Stimulated activated CD4-positive, alpha-beta T cell treated with anti-CD3 and anti-CD28 coated beads, Interleukin-4, amount 100 ng/mL, for 4 hours (primary cell): ENCODE measurements around the gene MESD.

Experiments
- DNase-seq, 2 experiments: peaks; one replicate each; pipeline ENCODE4 v3.0.0-alpha.2; 2020

MESD gene

GRCh38 chr15:80932513-80932815, 57.2 kb downstream of the MESD start:
- DNase-seq = no peak

DNA sequence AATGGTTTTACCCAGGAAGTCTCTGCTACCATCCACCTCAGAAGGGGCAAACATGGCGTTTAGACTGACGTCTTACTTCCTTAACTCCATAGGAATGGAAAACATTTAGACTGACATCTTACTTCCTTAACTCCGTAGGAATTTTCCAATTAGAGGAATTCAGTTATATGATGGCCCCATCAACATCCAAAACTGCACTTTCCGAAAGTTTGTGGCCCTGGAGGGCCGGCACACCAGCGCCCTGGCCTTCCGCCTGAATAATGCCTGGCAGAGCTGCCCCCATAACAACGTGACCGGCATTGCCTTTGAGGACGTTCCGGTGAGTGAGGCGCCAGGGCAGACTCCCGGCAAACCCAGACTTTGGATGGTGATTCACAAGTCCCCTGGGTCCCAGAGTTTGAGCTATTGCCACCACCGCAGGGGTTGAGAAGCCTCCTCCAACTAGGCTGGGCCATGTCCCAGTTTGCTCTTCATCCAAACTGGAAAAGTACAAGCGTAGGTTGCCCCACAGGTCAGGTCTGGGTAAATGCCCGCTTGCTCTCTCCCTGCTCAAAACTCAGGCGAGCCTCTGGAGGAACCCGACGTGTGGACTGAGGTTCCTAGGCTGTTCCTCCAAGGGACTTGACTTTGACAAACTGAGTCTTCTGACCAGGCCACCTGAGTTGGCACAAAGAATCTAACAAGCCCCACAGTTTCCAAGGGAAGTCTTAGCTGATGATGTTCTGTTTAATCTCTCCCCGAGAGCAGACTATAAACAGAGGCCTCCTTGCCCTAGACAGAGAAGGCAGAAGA, 57.7 kb downstream of the MESD start:
- DNase-seq = no peak

DNA sequence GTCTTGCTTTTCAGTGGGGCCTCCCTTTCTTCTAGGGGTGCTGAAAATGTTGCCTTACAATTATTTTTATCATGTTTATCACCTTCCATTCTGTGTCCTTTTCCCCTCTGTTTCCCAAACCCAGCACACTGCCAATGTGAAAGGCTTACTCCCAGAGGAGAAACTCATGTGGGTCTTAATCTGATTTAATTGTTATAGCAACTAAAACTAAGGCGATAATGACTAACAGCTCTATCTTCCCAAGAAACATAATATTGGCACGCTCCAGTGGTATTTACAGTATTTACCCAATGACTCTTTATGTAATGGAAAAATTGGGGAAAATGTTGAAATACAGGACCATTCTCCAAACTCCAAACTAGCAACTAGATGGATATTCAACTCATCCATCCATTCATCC, 58.4 kb downstream of the MESD start:
- no peak for DNase-seq

DNA sequence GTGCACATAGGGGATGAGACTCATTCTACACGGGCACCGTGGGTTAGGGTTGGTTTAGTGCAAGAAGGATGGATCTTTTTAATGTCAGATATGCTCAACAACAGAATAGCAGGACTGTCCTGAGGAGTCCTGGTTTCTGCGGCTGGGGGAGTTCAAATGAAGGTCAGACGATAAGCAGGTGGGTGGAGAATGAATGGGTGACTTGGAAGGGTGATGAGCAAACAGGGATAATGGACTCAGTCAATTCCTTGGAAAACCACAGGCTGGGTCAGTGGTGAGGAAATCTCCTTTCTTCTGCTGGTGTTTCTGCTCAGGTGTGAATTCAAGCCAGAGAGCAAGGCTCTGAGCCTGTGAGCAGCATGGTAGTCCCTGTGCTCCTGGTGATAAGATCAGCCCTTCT, 59.9 kb downstream of the MESD start:
- DNase-seq = no peak

- no peak for DNase-seq
Observed at GRCh38 chr15:80929225-80929624, 60.4 kb downstream of the MESD start.

DNA sequence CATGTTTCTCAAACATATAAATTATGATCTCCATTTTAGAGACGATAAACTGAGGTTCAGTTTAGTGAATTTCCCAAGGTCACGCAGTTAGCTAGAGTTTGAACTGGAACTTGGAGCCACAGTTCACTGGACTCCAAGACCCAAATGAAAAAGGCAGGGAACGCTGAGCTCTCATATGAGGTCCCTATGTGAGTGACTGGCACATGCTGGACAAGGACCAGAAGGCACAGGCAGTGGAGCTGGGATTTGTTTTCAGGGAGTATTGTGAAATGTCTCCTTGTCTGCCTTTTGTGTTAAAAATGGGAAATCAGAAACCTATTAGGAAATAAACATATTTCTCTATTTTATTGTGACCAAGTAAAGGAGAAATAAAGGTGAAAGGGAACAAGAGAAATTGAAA, 63.5 kb downstream of the MESD start:
- DNase-seq = no peak

GRCh38 chr15:80925597-80926059, 64.0 kb downstream of the MESD start:
- DNase-seq = no peak

DNA sequence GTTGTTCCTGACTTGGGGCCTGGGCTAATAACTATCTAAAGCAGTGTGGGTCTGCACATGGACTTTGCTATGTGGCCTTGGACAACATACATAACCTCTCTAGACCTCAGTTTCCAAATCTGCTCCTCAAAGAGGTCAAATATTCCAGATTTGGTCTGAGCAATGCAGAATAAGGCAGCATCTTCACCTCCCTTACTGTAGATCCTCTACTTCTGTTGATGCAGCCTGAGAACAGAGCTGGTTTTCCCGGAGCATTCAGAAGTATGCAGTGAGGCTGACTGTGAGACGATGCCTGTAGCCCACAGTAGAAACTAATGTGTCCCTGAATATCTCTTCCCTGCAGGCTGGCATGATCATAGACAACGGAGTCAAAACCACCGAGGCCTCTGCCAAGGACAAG, 65.3 kb downstream of the MESD start:
- no peak for DNase-seq

DNA sequence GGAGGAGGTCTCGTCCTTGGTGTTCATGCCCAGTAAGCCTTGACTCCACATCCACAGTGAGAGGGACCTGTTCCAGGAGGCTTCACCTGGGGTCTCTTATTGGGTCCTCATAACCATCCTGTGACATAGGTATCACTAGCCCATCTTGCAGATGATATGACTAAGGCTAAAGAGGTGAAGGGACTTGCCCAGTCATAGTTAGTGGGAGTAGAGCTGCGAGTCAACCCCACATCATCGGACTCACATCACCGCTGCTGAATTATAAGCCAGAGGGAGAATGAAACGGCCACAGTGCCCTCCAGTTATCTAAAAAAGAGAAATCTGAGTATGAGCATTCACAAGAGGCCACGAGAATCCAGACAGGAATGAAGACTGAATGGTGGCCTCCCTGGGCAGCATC, 66.0 kb downstream of the MESD start:
- DNase-seq = no peak

DNA sequence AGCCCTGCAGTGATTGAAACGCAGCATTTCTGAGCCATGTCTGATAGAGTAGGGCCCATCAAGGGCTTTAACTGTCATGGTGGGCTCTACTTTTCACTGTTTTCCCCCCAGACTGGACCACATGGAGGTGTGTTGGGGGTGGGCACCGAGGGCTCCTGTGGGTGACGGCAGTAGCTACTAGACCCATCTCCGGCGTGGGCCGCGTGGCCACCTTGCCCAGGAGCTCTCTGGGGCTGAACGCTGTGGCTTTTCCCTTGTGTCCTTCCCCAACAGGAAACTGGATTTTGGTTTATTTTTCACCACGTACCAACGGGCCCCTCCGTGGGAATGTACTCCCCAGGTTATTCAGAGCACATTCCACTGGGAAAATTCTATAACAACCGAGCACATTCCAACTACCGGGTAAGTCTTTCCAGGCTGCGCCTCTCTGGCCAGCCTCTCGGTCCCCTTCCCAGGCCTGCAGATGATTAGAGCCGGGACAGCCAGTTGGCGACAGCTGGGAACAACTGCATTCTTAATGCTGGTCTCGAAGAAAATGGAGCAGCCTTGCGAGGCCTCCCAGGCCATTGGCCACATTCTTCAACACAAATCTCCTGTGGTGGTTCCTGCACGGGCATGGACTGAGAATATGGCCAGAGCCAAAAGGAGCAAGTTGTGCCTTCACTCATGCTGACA, 67.7 kb downstream of the MESD start:
- no peak for DNase-seq

- DNase-seq = no peak
Observed at GRCh38 chr15:80920271-80920699, 69.3 kb downstream of the MESD start.

DNA sequence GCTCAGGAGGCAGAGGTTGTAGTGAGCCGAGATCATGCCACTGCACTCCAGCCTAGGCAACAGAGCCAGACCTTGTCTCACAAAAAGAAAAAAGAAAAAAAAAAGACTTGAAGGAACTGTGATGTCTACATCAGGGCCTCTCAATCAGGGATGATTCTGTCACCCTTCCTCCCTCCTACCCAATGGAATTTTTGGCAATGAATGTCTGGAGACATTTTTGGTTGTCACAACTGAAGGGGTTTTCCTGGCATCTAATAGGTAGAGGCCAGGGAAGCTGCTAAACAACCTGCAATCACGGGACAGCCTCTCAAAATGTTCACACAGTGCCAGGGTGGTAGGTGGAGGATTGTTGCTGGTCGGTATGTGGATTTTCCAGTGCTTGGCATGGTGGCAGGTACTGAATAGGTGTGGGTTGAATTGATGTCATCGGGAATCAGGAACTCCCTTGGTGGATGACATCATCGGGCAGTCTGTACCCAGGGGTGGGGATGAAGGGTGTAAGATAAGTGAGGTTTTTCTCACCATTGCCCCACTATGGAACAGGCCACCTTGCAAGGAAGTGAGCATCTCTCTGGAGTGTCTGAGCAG, 71.3 kb downstream of the MESD start:
- DNase-seq = no peak

DNA sequence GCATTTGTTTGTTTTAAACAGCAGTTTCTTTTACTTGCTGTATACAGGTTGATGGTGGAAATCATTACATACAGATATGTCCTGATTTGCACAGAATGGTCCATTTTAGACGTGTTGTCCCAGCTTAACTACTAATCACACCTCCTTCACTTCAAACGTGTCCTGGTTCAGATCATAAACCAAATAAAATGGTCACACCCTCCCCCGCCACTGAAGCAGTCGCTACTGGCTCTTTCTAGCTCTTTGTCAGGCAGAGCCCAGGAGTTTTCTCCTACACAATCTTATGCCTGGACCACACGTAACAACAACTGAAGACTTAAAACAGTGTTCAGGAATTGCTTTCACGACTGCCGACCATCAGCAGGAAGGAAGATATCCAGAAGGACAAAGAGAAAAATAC, 73.6 kb downstream of the MESD start:
- DNase-seq = no peak

GRCh38 chr15:80915472-80915871, 74.1 kb downstream of the MESD start:
- no peak for DNase-seq

GRCh38 chr15:80913541-80913940, 76.1 kb downstream of the MESD start:
- no peak for DNase-seq

GRCh38 chr15:80912673-80913072, 76.9 kb downstream of the MESD start:
- DNase-seq = no peak

DNA sequence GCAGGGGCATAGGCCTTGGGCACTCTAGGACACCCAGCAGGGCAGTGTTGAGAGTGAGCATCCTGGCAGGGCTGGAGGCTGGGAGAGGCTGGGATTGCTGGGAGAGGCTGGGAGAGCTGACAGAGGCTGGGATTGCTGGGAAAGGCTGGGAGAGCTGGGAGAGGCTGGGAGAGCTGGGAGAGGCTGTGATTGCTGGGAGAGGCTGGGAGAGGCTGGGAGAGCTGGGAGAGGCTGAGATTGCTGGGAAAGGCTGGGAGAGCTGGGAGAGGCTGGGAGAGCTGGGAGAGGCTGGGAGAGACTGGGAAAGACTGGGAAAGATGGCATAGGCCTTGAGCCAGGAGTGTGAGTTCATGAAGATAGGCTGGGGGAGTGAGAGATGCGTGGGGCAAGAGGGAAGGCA, 77.8 kb downstream of the MESD start:
- no peak for DNase-seq

- no peak for DNase-seq
Observed at GRCh38 chr15:80906159-80906766, 83.4 kb downstream of the MESD start.

DNA sequence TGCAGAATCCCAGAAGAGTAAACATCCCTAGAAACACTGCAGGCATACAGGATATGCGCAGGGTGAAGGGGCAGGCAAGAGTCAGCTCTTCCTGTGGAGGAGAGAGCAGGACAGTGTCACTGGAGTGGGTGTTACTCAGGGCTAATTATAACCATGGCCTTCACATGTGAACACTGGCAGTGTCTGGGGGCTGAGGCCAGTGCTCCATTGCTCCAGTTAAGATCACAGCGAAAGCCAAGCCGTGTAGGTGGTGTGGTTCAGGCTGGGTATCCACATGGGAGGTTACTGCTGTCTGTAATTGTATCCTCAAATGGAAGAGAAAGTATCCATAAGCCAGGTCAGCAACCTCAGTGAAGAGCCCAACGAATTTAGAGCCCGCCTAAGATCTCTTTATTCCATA, 84.6 kb downstream of the MESD start:
- no peak for DNase-seq

GRCh38 chr15:80902298-80902801, 87.3 kb downstream of the MESD start:
- DNase-seq = no peak

DNA sequence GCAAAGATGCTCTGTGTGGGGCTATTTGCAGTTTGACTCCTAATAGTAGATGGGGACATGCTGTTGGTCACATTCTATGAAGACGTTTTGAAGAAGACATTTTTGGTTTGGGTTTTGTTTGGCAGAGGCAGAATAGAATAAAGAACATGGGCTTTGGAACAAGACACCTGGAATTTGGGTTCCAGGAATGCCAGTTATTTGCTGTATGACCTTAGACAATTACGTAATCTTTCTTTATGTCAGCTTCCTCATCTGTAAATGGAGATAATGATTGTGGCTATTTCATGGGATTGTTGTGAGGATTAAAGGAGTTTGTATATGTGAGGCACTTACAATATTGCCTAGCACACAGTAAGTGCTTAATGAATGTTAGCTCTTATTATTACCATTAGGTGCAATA, 91.6 kb downstream of the MESD start:
- DNase-seq = no peak
